Tibial nerve (tissue), 3 donors: Measurements from ENCODE around the gene TMEFF2.

Experiments used
- POLR2A ChIP-seq, 2 donors: fragments of 450-650 bp; IDR thresholded peaks; one replicate each; pipeline ENCODE4 v1.6.1; 2017; ENCODE audit warnings: antibody characterized with exemption in 2 of 2, mild to moderate bottlenecking in 2 of 2, moderate library complexity in 2 of 2
- TF ChIP-seq, protein P1 (sequence below), 5 experiments: fragments of 200-600 bp in 3 of 5; fragments of 450-650 bp in 2 of 5; sonication (generic) in 3 of 5; IDR thresholded peaks; one replicate each; pipeline ENCODE4 v1.5.1; 2016 to 2019; ENCODE audit warnings: antibody characterized with exemption in 5 of 5, mild to moderate bottlenecking in 3 of 5, moderate library complexity in 2 of 5

DNA sequence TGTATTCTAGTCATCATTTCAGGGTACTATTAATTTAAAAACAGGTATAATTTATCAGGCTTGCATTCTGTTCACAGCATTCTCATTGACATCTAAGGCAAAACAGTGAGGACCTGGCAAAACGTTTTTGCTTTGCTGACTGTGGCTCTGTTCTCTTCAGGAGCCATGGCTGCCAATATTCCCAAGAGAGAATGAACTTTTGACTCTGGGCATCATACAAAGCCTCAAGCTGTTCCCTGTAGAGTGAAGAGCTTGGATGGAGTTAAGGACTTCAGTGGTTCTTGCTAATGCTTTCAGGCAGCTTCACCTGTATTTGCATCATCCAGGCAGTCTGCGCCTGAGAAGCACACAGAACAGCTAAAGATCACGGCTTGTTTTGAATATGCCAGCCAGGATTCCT lies 282.0 kb downstream of the TMEFF2 start:
- no peak for TF ChIP-seq POLR2A (IDR thresholded peaks at IDR 0.05)
- TF ChIP-seq, protein P1, sequence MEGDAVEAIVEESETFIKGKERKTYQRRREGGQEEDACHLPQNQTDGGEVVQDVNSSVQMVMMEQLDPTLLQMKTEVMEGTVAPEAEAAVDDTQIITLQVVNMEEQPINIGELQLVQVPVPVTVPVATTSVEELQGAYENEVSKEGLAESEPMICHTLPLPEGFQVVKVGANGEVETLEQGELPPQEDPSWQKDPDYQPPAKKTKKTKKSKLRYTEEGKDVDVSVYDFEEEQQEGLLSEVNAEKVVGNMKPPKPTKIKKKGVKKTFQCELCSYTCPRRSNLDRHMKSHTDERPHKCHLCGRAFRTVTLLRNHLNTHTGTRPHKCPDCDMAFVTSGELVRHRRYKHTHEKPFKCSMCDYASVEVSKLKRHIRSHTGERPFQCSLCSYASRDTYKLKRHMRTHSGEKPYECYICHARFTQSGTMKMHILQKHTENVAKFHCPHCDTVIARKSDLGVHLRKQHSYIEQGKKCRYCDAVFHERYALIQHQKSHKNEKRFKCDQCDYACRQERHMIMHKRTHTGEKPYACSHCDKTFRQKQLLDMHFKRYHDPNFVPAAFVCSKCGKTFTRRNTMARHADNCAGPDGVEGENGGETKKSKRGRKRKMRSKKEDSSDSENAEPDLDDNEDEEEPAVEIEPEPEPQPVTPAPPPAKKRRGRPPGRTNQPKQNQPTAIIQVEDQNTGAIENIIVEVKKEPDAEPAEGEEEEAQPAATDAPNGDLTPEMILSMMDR (IDR thresholded peaks at IDR 0.05), result no peak
